Transverse colon (tissue), 3 donors: ENCODE measurements around the gene AVP.

Source experiments
- EP300 ChIP-seq: sonication (generic); formaldehyde crosslinking; IDR thresholded peaks from one replicate; pipeline ENCODE4 v1.6.1; 2017; ENCODE audit warnings: antibody characterized with exemption, low read depth
- TF ChIP-seq, protein P1 (sequence below), 5 experiments: fragments of 200-600 bp in 3 of 5; fragments of 450-650 bp in 2 of 5; sonication (generic) in 3 of 5; IDR thresholded peaks; 1 replicate in 2 of 5; 2 replicates in 3 of 5; pipeline ENCODE4 v1.5.1; 2016 to 2017; ENCODE audit warnings: antibody characterized with exemption in 5 of 5, inconsistent platforms in 3 of 5, mild to moderate bottlenecking in 2 of 5, moderate library complexity in 1 of 5

DNA sequence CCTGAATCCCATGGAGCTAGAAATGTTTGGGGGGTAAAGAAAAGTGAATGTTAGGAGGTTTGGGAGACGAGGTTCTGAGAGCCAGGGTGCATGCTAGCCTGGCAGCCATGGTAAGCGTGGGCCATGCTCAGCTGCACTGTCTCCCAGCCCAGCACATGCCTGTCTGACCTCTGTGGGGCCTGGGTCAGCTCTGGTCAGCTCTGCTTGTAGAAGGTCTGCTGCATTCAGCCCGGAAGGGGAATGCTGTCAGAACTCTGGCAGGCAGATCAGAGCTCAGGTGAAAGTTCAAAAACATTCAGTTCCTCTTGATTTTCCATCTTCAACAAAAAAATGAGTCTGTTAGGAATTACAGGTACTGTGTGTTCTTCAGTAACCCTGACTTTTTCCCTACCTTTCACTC lies 46.9 kb downstream of the AVP start:
- TF ChIP-seq, protein P1, sequence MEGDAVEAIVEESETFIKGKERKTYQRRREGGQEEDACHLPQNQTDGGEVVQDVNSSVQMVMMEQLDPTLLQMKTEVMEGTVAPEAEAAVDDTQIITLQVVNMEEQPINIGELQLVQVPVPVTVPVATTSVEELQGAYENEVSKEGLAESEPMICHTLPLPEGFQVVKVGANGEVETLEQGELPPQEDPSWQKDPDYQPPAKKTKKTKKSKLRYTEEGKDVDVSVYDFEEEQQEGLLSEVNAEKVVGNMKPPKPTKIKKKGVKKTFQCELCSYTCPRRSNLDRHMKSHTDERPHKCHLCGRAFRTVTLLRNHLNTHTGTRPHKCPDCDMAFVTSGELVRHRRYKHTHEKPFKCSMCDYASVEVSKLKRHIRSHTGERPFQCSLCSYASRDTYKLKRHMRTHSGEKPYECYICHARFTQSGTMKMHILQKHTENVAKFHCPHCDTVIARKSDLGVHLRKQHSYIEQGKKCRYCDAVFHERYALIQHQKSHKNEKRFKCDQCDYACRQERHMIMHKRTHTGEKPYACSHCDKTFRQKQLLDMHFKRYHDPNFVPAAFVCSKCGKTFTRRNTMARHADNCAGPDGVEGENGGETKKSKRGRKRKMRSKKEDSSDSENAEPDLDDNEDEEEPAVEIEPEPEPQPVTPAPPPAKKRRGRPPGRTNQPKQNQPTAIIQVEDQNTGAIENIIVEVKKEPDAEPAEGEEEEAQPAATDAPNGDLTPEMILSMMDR (IDR thresholded peaks at IDR 0.05) = no peak
- no peak for TF ChIP-seq EP300
